NCI-H774 (cell line): Measurements from ENCODE around the gene SESTD1.
"Not testable (repeated sequence)": the region's sequence is repeated elsewhere in the genome, so short reads cannot be mapped to it uniquely, and the experiment has no call there.

Experiments
- DNase-seq: peaks from one replicate; lab custom pipeline; 2025; lab: John Stamatoyannopoulos, UW

The SESTD1 gene

GRCh38 chr2:179237209-179237946 lies 27.3 kb downstream of the SESTD1 start:
- DNase-seq: no peak

- no peak for DNase-seq
Observed at GRCh38 chr2:179235463-179236108, 29.0 kb downstream of the SESTD1 start.

DNA sequence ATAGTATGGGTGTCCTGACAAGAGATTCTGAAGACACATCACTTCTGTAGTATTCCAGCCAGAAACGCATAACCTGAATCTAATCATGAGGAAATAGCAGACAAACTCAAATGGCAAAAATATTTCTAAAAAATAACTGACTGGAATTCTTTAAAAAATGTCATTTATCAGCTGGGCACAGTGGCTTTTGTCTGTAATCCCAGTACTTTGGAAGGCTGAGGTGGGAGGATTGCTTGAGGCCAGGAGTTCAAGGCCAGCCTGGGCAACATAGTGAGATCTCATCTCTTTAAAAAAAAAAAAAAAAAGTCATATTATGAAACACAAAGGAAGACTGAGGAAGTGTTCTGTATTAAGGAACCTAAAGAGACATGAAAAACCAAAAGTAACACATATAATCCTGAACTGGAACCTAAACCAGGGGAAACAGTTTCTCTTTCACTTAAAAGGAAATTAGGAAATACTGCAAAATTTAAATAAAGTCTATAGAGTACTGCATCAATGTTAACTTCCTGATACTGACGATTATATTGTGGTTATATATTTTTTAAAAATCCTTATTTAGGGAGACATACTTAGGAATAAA lies 29.9 kb downstream of the SESTD1 start:
- no peak for DNase-seq

GRCh38 chr2:179233626-179234430 lies 30.8 kb downstream of the SESTD1 start:
- DNase-seq: no peak

DNA sequence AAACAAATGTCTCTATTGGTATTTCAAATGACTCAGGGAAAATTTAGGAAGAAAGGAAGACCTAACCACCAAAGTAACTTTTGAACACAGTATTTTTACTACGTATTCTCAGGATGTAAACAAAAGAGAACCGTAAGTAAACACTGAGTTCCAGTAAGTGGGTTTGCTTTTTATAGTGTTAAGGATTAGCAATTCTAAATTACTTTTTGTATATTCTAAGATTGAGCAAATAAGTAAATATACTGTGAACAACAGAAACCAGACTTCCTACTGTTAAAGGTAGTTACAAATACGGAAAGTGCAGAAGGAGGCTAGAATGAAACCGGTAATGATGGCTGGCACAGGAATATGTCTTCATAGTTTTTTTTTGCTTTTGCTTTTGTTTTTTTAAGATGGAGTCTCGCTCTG lies 31.5 kb downstream of the SESTD1 start:
- DNase-seq: no peak

GRCh38 chr2:179226961-179227259 lies 37.7 kb downstream of the SESTD1 start:
- no peak for DNase-seq

- DNase-seq: peak; percentile 61
Observed at GRCh38 chr2:179226203-179226960, 38.2 kb downstream of the SESTD1 start.

DNA sequence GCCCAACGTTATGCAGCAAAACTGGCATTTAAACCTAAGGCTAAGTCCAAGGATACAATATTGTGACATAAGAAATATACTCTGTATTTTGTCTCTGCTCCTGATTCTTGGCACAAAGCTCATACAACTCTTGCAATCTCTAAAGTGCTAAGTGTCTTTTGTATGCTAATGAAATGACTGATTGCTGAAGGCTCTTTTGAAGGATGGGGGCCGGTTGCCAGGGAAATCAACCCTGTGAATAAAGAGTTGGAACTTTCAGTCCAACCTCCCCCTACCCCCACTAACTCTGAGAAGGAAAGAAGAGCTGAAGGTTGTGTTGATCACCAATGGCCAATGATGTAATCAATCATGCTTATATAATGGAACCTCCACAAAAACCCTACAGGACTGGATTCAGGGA lies 40.3 kb downstream of the SESTD1 start:
- no peak for DNase-seq

GRCh38 chr2:179222076-179222475 lies 42.6 kb downstream of the SESTD1 start:
- DNase-seq: no peak

GRCh38 chr2:179218848-179219594 lies 45.6 kb downstream of the SESTD1 start:
- peak; percentile 49 for DNase-seq

DNA sequence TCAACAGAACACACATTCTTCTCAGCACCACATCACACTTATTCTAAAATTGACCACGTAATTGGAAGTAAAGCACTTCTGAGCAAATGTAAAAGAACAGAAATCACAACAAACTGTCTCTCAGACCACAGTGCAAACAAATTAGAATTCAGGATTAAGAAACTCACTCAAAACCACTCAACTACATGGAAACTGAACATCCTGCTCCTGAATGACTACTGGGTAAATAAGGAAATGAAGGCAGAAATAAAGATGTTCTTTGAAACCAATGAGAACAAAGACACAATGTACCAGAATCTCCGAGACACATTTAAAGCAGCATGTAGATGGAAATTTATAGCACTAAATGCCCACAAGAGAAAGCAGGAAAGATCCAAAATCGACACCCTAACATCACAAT lies 50.0 kb downstream of the SESTD1 start:
- DNase-seq: not testable (repeated sequence)

- no peak for DNase-seq
Observed at GRCh38 chr2:179211355-179211754, 53.3 kb downstream of the SESTD1 start.

DNA sequence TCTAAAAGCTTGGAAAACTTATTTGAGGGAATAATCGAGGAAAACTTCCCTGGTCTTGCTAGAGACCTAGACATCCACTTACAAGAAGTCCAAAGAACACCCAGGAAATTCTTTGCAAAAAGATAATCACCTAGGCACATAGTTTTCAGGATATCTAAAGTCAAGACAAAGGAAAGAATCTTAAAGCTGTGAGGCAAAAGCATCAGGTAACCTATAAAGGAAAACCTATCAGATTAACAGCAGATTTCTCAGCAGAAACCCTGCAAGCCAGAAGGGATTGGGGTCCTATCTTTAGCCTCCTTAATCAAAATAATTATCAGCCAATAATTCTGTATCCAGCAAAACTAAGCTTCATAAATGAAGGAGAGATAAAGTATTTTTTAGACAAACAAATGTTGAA lies 56.4 kb downstream of the SESTD1 start:
- not testable (repeated sequence) for DNase-seq

DNA sequence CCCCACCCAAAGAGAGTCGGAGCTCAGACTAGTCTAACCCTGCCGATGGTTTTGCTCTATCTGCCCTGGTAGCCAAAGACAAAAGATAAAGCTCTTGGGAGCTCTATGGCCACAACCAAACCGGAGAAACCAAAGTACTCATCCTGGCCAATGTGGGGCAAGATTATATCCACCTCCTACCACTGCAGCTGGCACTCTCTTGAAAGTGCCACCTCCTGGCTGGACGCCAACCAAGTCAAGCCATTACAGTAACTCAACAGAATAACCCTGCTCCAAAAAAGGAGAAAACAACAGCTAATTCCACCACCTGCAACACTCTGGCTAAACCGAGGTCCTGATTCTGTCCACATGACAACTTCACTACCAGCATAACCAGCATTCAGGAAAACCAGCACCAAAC lies 57.6 kb downstream of the SESTD1 start:
- no peak for DNase-seq

GRCh38 chr2:179201869-179202268 lies 62.8 kb downstream of the SESTD1 start:
- no peak for DNase-seq

GRCh38 chr2:179195926-179196590 lies 68.6 kb downstream of the SESTD1 start:
- not testable (repeated sequence) for DNase-seq

GRCh38 chr2:179195141-179195540 lies 69.5 kb downstream of the SESTD1 start:
- DNase-seq: no peak

DNA sequence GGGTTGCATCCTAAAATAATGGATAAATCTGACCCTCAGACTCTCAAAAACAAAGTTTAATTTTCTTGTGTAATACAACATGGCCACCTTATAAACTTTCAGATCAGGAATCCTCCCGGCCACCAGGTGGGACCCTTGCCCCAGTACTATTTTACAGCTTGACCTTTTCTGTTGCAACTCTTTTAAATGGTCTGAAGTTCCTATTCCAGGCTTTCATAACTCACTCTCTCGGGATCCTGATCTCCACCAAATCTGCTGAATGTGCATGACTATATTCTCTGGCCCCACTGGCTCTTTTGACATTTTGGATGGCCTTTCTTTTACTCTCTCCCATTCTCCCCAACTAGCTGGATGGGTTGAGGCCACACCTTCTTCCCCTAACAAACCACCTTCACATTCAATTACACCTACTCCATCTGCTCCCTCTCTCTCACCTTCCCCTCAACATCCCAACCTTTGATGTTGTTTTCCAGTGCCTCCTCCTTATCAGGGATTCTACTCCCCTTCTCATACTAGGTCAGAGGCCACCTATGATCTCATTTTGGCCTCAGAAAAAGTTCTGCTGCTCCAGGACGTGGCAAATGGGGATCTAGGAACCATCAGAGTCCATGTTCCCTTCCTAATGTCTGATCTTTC lies 70.8 kb downstream of the SESTD1 start:
- DNase-seq: no peak

- DNase-seq: no peak
Observed at GRCh38 chr2:179191110-179191509, 73.5 kb downstream of the SESTD1 start.

GRCh38 chr2:179186126-179186525 lies 78.5 kb downstream of the SESTD1 start:
- DNase-seq: no peak
